ENCODE results near the gene MAP7D2.

Gene MAP7D2

DNA sequence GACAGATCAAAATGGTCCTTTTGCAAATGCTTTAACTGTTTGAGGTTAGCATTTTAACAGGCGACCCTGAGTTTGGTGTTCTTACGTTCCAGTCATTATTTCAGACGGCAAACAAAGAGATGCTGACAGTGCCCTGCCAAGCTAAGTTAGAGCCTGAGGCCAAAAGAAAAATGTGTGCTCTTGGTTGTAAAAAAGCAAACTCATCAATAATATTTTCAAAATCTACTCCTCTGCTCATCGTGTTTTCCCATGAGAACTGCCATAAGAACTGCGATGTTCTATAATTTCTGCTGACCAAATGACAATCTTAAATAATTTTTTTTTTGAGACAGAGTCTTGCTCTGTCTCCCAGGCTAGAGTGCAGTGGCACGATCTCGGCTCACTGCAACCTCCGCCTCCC is 63.2 kb downstream of the MAP7D2 start:
- Histone ChIP-seq H3K4me3 (ENCODE audit: low read depth in 1 of 2, low read length in 2 of 2) (no peak overlapping the region), H4K20me1 (ENCODE audit: insufficient read depth, low read length) (no peaks in the 10 kb centered on the region), H3K4me1 (ENCODE audit: insufficient read depth, low read length) (no peaks in the 10 kb centered on the region), H3K9me3 (ENCODE audit: insufficient read depth, low read length, severe bottlenecking) (no peaks in the 10 kb centered on the region), H3K36me3 (ENCODE audit: insufficient read depth, low read length) (no peaks in the 10 kb centered on the region), H3K4me2 (ENCODE audit: insufficient read depth, low read length) (no peak overlapping the region), H3K9ac (ENCODE audit: low read depth, low read length) (no peak overlapping the region), H3K27me3 (ENCODE audit: insufficient read depth, low read length, poor library complexity) (no peaks in the 10 kb centered on the region), H3K79me2 (ENCODE audit: insufficient read depth, low read length) (no peaks in the 10 kb centered on the region), H3K27ac (ENCODE audit: low read length) (no peak overlapping the region), H2AFZ (ENCODE audit: low read depth, low read length) (no peak overlapping the region)
- DNase-seq (no peak), ATAC-seq (ENCODE audit: insufficient read depth, low read depth) (no peak)
- no peak for TF ChIP-seq EZH2 (IDR thresholded peaks at IDR 0.05; ENCODE audit: borderline replicate concordance, low read depth, low read length, severe bottlenecking)
- TF ChIP-seq, protein P1, sequence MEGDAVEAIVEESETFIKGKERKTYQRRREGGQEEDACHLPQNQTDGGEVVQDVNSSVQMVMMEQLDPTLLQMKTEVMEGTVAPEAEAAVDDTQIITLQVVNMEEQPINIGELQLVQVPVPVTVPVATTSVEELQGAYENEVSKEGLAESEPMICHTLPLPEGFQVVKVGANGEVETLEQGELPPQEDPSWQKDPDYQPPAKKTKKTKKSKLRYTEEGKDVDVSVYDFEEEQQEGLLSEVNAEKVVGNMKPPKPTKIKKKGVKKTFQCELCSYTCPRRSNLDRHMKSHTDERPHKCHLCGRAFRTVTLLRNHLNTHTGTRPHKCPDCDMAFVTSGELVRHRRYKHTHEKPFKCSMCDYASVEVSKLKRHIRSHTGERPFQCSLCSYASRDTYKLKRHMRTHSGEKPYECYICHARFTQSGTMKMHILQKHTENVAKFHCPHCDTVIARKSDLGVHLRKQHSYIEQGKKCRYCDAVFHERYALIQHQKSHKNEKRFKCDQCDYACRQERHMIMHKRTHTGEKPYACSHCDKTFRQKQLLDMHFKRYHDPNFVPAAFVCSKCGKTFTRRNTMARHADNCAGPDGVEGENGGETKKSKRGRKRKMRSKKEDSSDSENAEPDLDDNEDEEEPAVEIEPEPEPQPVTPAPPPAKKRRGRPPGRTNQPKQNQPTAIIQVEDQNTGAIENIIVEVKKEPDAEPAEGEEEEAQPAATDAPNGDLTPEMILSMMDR (IDR thresholded peaks at IDR 0.05; ENCODE audit: borderline replicate concordance, extremely low read depth, low read length, poor library complexity, severe bottlenecking): no peak

DNA sequence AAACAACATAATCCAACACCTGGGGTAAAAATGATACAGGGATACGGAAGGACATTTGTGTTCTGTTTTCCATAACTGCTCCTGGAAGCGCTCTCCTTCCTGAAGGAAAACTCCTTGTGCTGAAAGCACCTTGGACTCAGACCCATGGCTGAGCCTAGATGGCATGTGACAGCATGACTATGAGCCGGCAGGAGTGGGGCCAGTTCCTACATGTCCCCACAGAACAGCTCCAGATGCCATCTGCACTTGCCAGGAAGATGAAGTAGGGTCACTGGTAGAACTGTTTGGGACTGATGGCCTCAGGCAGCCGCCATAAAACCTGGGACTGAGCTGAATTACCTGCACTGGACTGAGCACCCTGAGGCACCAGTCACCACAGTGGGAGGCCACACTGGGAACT is 69.8 kb downstream of the MAP7D2 start:
- Histone ChIP-seq H3K36me3 (ENCODE audit: insufficient read depth, low read length) (no peaks in the 10 kb centered on the region), H2AFZ (ENCODE audit: low read depth, low read length) (no peak overlapping the region), H3K27ac (ENCODE audit: low read length) (no peak overlapping the region), H4K20me1 (ENCODE audit: insufficient read depth, low read length) (no peaks in the 10 kb centered on the region), H3K9me3 (ENCODE audit: insufficient read depth, low read length, severe bottlenecking) (no peaks in the 10 kb centered on the region), H3K9ac (ENCODE audit: low read depth, low read length) (no peak overlapping the region), H3K27me3 (ENCODE audit: insufficient read depth, low read length, poor library complexity) (no peaks in the 10 kb centered on the region), H3K4me1 (ENCODE audit: insufficient read depth, low read length) (no peaks in the 10 kb centered on the region), H3K4me2 (ENCODE audit: insufficient read depth, low read length) (no peak overlapping the region), H3K79me2 (ENCODE audit: insufficient read depth, low read length) (no peaks in the 10 kb centered on the region), H3K4me3 (ENCODE audit: low read depth in 1 of 2, low read length in 2 of 2) (no peak overlapping the region)
- ATAC-seq (ENCODE audit: insufficient read depth, low read depth) (no peak), DNase-seq (no peak)
- TF ChIP-seq, protein P1 (IDR thresholded peaks at IDR 0.05; ENCODE audit: borderline replicate concordance, extremely low read depth, low read length, poor library complexity, severe bottlenecking): no peak
- TF ChIP-seq EZH2 (IDR thresholded peaks at IDR 0.05; ENCODE audit: borderline replicate concordance, low read depth, low read length, severe bottlenecking): no peak

DNA sequence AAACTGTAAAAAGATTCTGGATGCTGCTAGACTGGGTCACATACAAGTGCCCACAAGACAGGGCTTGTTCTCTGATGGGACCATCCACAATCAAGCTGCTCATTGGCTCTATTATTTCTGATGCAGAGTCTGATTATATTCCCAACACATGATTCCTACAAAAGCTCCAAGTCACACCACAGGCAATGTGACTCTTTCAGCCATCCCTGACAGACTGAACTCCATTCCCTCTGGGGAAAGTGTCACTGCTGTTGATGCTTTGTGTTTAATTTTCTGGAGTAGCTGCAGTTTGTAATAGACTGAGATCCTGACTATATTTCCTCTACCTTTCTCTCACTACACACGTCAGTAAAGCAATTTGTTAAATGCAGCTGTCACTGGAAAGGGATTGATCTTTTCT is 70.5 kb downstream of the MAP7D2 start:
- Histone ChIP-seq H4K20me1 (ENCODE audit: insufficient read depth, low read length) (no peaks in the 10 kb centered on the region), H2AFZ (ENCODE audit: low read depth, low read length) (no peak overlapping the region), H3K27ac (ENCODE audit: low read length) (no peak overlapping the region), H3K4me3 (ENCODE audit: low read depth in 1 of 2, low read length in 2 of 2) (no peak overlapping the region), H3K4me1 (ENCODE audit: insufficient read depth, low read length) (no peaks in the 10 kb centered on the region), H3K36me3 (ENCODE audit: insufficient read depth, low read length) (no peaks in the 10 kb centered on the region), H3K9me3 (ENCODE audit: insufficient read depth, low read length, severe bottlenecking) (no peaks in the 10 kb centered on the region), H3K79me2 (ENCODE audit: insufficient read depth, low read length) (no peaks in the 10 kb centered on the region), H3K9ac (ENCODE audit: low read depth, low read length) (no peak overlapping the region), H3K27me3 (ENCODE audit: insufficient read depth, low read length, poor library complexity) (no peaks in the 10 kb centered on the region), H3K4me2 (ENCODE audit: insufficient read depth, low read length) (no peak overlapping the region)
- no peak for ATAC-seq (ENCODE audit: insufficient read depth, low read depth)
- no peak for TF ChIP-seq EZH2 (IDR thresholded peaks at IDR 0.05; ENCODE audit: borderline replicate concordance, low read depth, low read length, severe bottlenecking)
- TF ChIP-seq, protein P1 (IDR thresholded peaks at IDR 0.05; ENCODE audit: borderline replicate concordance, extremely low read depth, low read length, poor library complexity, severe bottlenecking): no peak
- DNase-seq: no peak

DNA sequence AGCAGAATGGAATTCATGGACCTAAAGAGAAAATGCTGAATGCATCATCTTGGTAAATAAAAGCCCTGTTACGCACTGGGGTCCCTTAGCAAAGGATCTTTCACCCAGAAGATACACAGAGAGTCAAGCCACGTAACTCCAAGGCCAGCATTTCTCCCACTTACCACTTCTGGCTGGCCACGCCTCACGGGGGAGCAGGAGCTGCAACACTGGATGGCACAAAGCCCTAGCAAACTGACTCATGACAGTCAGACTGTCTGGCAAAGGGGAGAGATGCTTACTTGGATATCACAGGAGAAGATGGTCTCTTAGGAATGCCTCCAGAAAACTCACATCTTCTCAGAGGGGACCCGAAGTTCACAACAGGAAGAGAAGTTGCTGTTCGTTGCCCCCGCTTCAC is 74.5 kb downstream of the MAP7D2 start:
- H3K79me2 ChIP-seq (ENCODE audit: insufficient read depth, low read length): no peaks in the 10 kb centered on the region
- no peak overlapping the region for H3K4me2 ChIP-seq (ENCODE audit: insufficient read depth, low read length)
- H3K9ac ChIP-seq (ENCODE audit: low read depth, low read length): no peak overlapping the region
- H2AFZ ChIP-seq (ENCODE audit: low read depth, low read length): no peak overlapping the region
- no peak overlapping the region for H3K4me3 ChIP-seq (ENCODE audit: low read depth in 1 of 2, low read length in 2 of 2)
- H3K36me3 ChIP-seq (ENCODE audit: insufficient read depth, low read length): no peaks in the 10 kb centered on the region
- no peak overlapping the region for H3K27ac ChIP-seq (ENCODE audit: low read length)
- no peaks in the 10 kb centered on the region for H3K9me3 ChIP-seq (ENCODE audit: insufficient read depth, low read length, severe bottlenecking)
- H3K4me1 ChIP-seq (ENCODE audit: insufficient read depth, low read length): no peaks in the 10 kb centered on the region
- DNase-seq: no peak
- TF ChIP-seq, protein P1 (IDR thresholded peaks at IDR 0.05; ENCODE audit: borderline replicate concordance, extremely low read depth, low read length, poor library complexity, severe bottlenecking): no peak
- TF ChIP-seq EZH2 (IDR thresholded peaks at IDR 0.05; ENCODE audit: borderline replicate concordance, low read depth, low read length, severe bottlenecking): no peak
- H4K20me1 ChIP-seq (ENCODE audit: insufficient read depth, low read length): no peaks in the 10 kb centered on the region
- no peak for ATAC-seq (ENCODE audit: insufficient read depth, low read depth)
- no peaks in the 10 kb centered on the region for H3K27me3 ChIP-seq (ENCODE audit: insufficient read depth, low read length, poor library complexity)

All from DND-41 (cell line).